HG03097 (cell line): ENCODE data around the gene CLEC18B.
"Not testable (repeated sequence)": the region's sequence is repeated elsewhere in the genome, so short reads cannot be mapped to it uniquely, and the experiment has no call there.

ENCODE experiments used
- ATAC-seq: cut with Tn5 transposase; IDR thresholded peaks from one replicate; pipeline ENCODE4 v1.9.1; 2021; ENCODE audit not compliant: unreplicated experiment, low FRiP score

Gene CLEC18B

GRCh38 chr16:74367469-74368001, 53.7 kb downstream of the CLEC18B start:
- peak; percentile 42 for ATAC-seq

- ATAC-seq: not testable (repeated sequence)
Observed at GRCh38 chr16:74361646-74362610, 59.4 kb downstream of the CLEC18B start.
